ENCODE data around the gene EXOC6B.

- TF ChIP-seq CTCF (conservative IDR thresholded peaks at IDR 0.05; ENCODE audit: low read length) (no peak), EZH2phosphoT487 (IDR thresholded peaks at IDR 0.05; ENCODE audit: borderline replicate concordance) (no peak)
Observed at GRCh38 chr2:72150861-72151356, 674.9 kb downstream of the EXOC6B start.
